ENCODE measurements around the gene MFAP2. TPM values are rescaled to one million over a fixed set of nuclear protein-coding genes. Genes with fewer than 3 reads are reported as not detected.

MFAP2 gene
- total RNA-seq, 2 donors from 2014 or later: 120 to 170 TPM

DNA sequence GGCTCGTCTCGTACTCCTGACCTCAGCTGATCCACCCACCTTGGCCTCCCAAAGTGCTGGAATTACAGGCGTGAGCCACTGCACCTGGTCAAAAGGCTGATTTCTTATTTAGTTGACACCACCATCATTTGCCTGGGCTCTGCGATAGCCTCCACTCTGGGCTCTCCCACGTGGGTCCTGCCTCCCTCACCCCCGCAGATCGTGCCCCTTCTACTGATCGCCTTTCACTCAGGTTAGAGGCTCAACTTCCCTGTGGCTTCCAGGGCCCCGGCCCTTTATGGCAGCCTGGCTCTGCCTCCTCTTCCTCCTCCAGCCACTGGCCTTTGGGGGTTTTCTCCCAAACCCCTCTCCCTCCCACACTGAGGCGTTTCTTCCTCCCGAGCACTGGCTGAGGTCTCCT is 2.5 kb upstream of the MFAP2 start:
- Mint-ChIP-seq H3K27ac (no peak overlapping the region), H3K4me1 (peaks cover 3% of the 10 kb centered on the region), H3K4me3 (no peak overlapping the region), H3K36me3 (ENCODE audit: low read depth) (peaks cover 12% of the 10 kb centered on the region), H3K9me3 (no peaks in the 10 kb centered on the region), H3K27me3 (ENCODE audit: insufficient read depth) (no peaks in the 10 kb centered on the region)
- no peak for DNase-seq
- Histone ChIP-seq H3K9me3 (ENCODE audit: control insufficient read depth, low read length) (no peaks in the 10 kb centered on the region), H3K36me3 (ENCODE audit: control insufficient read depth, insufficient read depth, low read length) (peaks cover 3% of the 10 kb centered on the region), H3K4me1 (ENCODE audit: control insufficient read depth, insufficient read depth, low read length) (peaks cover 7% of the 10 kb centered on the region), H3K27me3 (ENCODE audit: control insufficient read depth, insufficient read depth, low read length, poor library complexity, severe bottlenecking) (no peaks in the 10 kb centered on the region), H3K9ac (ENCODE audit: extremely low read depth, low read length, poor library complexity, severe bottlenecking) (no peak overlapping the region), H3K4me3 (ENCODE audit: low read length) (no peak overlapping the region), H3K27ac (ENCODE audit: low read depth, low read length) (peak overlapping the region; percentile 24)
- no peak for TF ChIP-seq CTCF (conservative IDR thresholded peaks at IDR 0.05)
- 68 to 86% methylated on average over 6 to 11 of the region's 11 CpGs for WGBS, 2 experiments (ENCODE audit: insufficient coverage in 1 of 2, insufficient read length in 1 of 2)

- WGBS, 2 experiments (ENCODE audit: insufficient coverage in 1 of 2, insufficient read length in 1 of 2): 90 to 93% methylated on average over 7 to 10 of the region's 10 CpGs
- Mint-ChIP-seq H3K36me3 (ENCODE audit: low read depth) (peaks cover 9% of the 10 kb centered on the region), H3K27me3 (ENCODE audit: insufficient read depth) (no peaks in the 10 kb centered on the region), H3K4me1 (peaks cover 3% of the 10 kb centered on the region), H3K4me3 (peak overlapping the region; percentile 74), H3K9me3 (no peaks in the 10 kb centered on the region), H3K27ac (peak overlapping the region; percentile 71)
- H3K9ac ChIP-seq (ENCODE audit: extremely low read depth, low read length, poor library complexity, severe bottlenecking): no peak overlapping the region
- H3K27me3 ChIP-seq (ENCODE audit: control insufficient read depth, insufficient read depth, low read length, poor library complexity, severe bottlenecking): no peaks in the 10 kb centered on the region
- TF ChIP-seq CTCF (conservative IDR thresholded peaks at IDR 0.05): no peak
- peaks cover 7% of the 10 kb centered on the region for H3K4me1 ChIP-seq (ENCODE audit: control insufficient read depth, insufficient read depth, low read length)
- no peaks in the 10 kb centered on the region for H3K9me3 ChIP-seq (ENCODE audit: control insufficient read depth, low read length)
- DNase-seq: no peak
- H3K36me3 ChIP-seq (ENCODE audit: control insufficient read depth, insufficient read depth, low read length): peaks cover 15% of the 10 kb centered on the region
- H3K27ac ChIP-seq (ENCODE audit: low read depth, low read length): no peak overlapping the region
- no peak overlapping the region for H3K4me3 ChIP-seq (ENCODE audit: low read length)
Observed at GRCh38 chr1:16981269-16981849, 939 bp upstream of the MFAP2 start.

DNA sequence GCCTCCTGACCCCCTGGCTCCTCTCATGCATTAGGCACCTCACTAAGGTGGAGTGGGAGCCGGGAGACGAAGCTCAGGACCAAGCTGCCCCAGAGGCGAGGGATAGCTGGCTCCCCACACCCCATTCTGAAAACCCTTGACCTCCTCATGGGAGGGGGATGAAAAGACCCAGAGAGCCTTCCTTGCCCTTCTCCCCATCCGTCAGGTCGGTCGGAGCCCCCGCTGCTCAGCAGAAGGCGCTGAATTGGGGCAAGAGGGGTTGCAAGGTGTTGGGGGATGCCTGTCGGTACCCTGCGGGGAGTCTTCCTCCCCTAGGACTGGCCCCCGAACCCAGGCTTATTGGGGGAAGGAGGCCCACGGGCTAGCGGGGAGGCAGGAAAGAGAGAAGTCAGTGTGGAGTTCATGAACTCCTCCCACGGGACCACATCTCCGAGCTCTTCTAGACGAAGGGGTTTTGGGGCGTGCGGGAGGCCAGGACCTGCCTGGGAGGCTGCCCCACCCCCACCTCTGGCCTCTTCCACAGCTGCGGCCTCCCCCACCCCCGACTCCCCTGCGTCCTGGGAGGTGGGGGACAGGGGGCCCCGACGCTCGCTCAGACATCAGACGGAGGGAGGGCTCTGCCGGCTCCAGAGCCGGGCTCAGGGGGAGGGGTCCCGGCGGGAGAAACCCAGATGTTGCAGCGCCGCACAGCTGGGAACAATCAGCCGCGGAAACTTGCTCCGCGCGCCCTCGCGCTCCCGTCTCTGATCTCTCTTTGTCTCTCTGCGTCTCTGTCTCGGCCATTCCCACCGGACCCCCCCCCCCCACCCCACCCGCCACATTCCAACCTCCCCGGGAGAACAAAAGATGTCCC is 719 bp downstream of the MFAP2 start:
- WGBS, 2 experiments (ENCODE audit: insufficient coverage in 1 of 2, insufficient read length in 1 of 2): 0 to 6% methylated on average over 18 to 43 of the region's 44 CpGs
- no peak overlapping the region for H3K27ac ChIP-seq (ENCODE audit: low read depth, low read length)
- H3K27ac Mint-ChIP-seq: peak overlapping the region; percentile 30
- H3K36me3 ChIP-seq (ENCODE audit: control insufficient read depth, insufficient read depth, low read length): peaks cover 23% of the 10 kb centered on the region
- peaks cover 7% of the 10 kb centered on the region for H3K4me1 ChIP-seq (ENCODE audit: control insufficient read depth, insufficient read depth, low read length)
- no peaks in the 10 kb centered on the region for H3K9me3 Mint-ChIP-seq
- H3K4me3 ChIP-seq (ENCODE audit: low read length): peak overlapping the region; percentile 92
- peak; percentile 73 for DNase-seq
- H3K36me3 Mint-ChIP-seq (ENCODE audit: low read depth): peaks cover 16% of the 10 kb centered on the region
- H3K4me1 Mint-ChIP-seq: peaks cover 3% of the 10 kb centered on the region
- H3K9ac ChIP-seq (ENCODE audit: extremely low read depth, low read length, poor library complexity, severe bottlenecking): peak overlapping the region; percentile 87
- H3K27me3 Mint-ChIP-seq (ENCODE audit: insufficient read depth): no peaks in the 10 kb centered on the region
- H3K9me3 ChIP-seq (ENCODE audit: control insufficient read depth, low read length): no peaks in the 10 kb centered on the region
- TF ChIP-seq CTCF (conservative IDR thresholded peaks at IDR 0.05): no peak
- H3K27me3 ChIP-seq (ENCODE audit: control insufficient read depth, insufficient read depth, low read length, poor library complexity, severe bottlenecking): no peaks in the 10 kb centered on the region
- peak overlapping the region; percentile 74 for H3K4me3 Mint-ChIP-seq

Data from endodermal cell (in vitro differentiated cells).